Fibroblast of lung (primary cell): ENCODE data around the gene ERF. TPM values are rescaled to one million over a fixed set of nuclear protein-coding genes. Genes with fewer than 3 reads are reported as not detected.

ENCODE experiments used
- DNase-seq, 2 donors: peaks; one replicate each; pipeline versions ENCODE4 v3.0.0 to v3.0.0-alpha.2; 2010; ENCODE audit warnings: low read depth in 2 of 2
- H2AFZ ChIP-seq: 2 replicates; pipeline ENCODE4 v1.5.1; 2012; ENCODE audit warnings: low read length, control low read depth, inconsistent platforms
- H3K27ac ChIP-seq: 2 replicates; pipeline ENCODE4 v1.5.1; 2011; ENCODE audit warnings: low read length, control low read depth; ENCODE audit not compliant: insufficient read depth
- H3K27me3 ChIP-seq: 2 replicates; pipeline ENCODE4 v1.5.1; 2011; ENCODE audit warnings: mild to moderate bottlenecking, low read length; ENCODE audit not compliant: control insufficient read depth, insufficient read depth
- H3K36me3 ChIP-seq: 2 replicates; pipeline ENCODE4 v1.5.1; 2011; ENCODE audit warnings: low read length; ENCODE audit not compliant: control insufficient read depth, insufficient read depth
- H3K4me1 ChIP-seq: 2 replicates; pipeline ENCODE4 v1.5.1; 2011; ENCODE audit warnings: low read length; ENCODE audit not compliant: control insufficient read depth, insufficient read depth; ENCODE audit errors: extremely low read depth
- H3K4me2 ChIP-seq: 2 replicates; pipeline ENCODE4 v1.5.1; 2011; ENCODE audit warnings: low read length, control low read depth; ENCODE audit not compliant: insufficient read depth; ENCODE audit errors: extremely low read depth
- H3K4me3 ChIP-seq, 4 experiments: fragments of 200-600 bp in 1 of 4; sonication (generic) in 1 of 4; replicated peaks in 1 of 4; 2 replicates each; pipeline ENCODE4 v1.5.1; 2011 to 2016; ENCODE audit warnings: low read length in 4 of 4, low read depth in 3 of 4, mild to moderate bottlenecking in 3 of 4, control low read depth in 2 of 4, inconsistent platforms in 1 of 4, mixed read lengths in 1 of 4; ENCODE audit not compliant: insufficient read depth in 1 of 4; ENCODE audit errors: control extremely low read depth in 1 of 4
- H3K79me2 ChIP-seq: 2 replicates; pipeline ENCODE4 v1.5.1; 2012; ENCODE audit warnings: mild to moderate bottlenecking, low read length, inconsistent platforms; ENCODE audit not compliant: control insufficient read depth, insufficient read depth
- H3K9ac ChIP-seq: 2 replicates; pipeline ENCODE4 v1.5.1; 2011; ENCODE audit warnings: mild to moderate bottlenecking, low read length, control low read depth; ENCODE audit not compliant: insufficient read depth
- H3K9me3 ChIP-seq: 2 replicates; pipeline ENCODE4 v1.5.1; 2012; ENCODE audit warnings: low read depth, low read length; ENCODE audit not compliant: control insufficient read depth, insufficient read depth
- H4K20me1 ChIP-seq: 2 replicates; pipeline ENCODE4 v1.5.1; 2011; ENCODE audit warnings: low read length; ENCODE audit not compliant: control insufficient read depth, insufficient read depth; ENCODE audit errors: extremely low read depth
- EZH2 ChIP-seq: IDR thresholded peaks from 2 replicates; pipeline ENCODE4 v1.5.1; 2012; ENCODE audit warnings: low read length, control low read depth, mild to moderate bottlenecking; ENCODE audit errors: missing control alignments
- polyA plus RNA-seq, 2 donors: library from polyadenylated mRNA; depleted of rRNA in 1 of 2; stranded (reverse) in 1 of 2; unstranded in 1 of 2; fragments of >200 nt; gene quantifications; 2 replicates each; pipeline ENCODE4 v1.2.1, GENCODE V29; 2011 to 2012; ENCODE audit warnings: missing spikeins in 1 of 2
- total RNA-seq: library from RNA; depleted of rRNA; stranded (reverse); fragments of >200 nt; gene quantifications from 2 replicates; pipeline ENCODE4 v1.2.1, GENCODE V29; 2014
- TF ChIP-seq, protein P1 (sequence below), 2 donors: IDR thresholded peaks in 1 of 2; conservative IDR thresholded peaks in 1 of 2; 1 replicate in 1 of 2; 2 replicates in 1 of 2; pipeline ENCODE4 v1.5.1; 2011 to 2012; ENCODE audit warnings: low read length in 2 of 2, control low read depth in 1 of 2, inconsistent platforms in 1 of 2, low read depth in 1 of 2, mild to moderate bottlenecking in 1 of 2

ERF gene
- total and polyA plus RNA-seq, 2 donors (not counting 1 experiment from before 2014, with no cell fraction given), result 13.2 to 36.3 TPM

DNA sequence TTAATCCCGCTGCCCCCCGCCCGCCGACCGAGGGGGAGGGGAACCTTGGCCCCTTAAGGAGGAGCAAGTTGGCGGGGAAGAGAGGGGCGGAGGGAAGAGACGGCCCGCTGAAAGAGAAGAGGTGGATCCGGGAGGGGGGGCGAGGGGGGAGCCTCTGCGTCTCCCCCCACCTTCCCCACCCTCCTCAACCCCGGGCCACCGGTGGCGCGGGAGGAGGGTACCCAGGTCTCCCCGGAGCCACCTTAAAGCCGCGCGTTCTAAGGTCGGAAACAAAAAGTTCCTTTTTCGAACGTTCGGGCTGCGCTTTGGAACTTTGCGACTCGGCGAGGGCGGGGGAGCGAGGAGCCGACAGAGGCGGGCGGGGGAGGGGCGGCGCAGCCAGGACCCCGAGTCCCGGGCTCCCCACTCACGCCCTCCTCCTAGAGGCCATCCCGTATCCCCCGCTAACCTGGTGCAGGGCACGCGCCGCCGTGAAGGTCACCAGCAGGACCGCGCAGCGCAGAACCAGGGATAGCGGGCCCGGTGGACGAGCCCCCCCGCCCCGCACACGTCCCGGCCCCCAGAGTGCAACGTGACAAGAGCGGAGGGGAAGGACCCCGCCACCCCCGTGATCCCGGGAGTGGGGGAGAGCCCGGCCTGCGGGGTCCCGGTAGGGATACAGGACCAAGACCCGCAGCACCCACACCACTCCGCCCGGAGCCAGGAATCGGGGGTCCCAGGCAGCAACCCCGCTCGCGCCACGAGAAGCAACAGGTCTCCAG, 659 bp downstream of the ERF start:
- no peak for TF ChIP-seq EZH2
- TF ChIP-seq, protein P1, sequence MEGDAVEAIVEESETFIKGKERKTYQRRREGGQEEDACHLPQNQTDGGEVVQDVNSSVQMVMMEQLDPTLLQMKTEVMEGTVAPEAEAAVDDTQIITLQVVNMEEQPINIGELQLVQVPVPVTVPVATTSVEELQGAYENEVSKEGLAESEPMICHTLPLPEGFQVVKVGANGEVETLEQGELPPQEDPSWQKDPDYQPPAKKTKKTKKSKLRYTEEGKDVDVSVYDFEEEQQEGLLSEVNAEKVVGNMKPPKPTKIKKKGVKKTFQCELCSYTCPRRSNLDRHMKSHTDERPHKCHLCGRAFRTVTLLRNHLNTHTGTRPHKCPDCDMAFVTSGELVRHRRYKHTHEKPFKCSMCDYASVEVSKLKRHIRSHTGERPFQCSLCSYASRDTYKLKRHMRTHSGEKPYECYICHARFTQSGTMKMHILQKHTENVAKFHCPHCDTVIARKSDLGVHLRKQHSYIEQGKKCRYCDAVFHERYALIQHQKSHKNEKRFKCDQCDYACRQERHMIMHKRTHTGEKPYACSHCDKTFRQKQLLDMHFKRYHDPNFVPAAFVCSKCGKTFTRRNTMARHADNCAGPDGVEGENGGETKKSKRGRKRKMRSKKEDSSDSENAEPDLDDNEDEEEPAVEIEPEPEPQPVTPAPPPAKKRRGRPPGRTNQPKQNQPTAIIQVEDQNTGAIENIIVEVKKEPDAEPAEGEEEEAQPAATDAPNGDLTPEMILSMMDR (conservative IDR thresholded peaks at IDR 0.05 in 1 of 2, IDR thresholded peaks at IDR 0.05 in 1 of 2; ENCODE audit: low read depth in 1 of 2, low read length in 2 of 2), result no peak
- Histone ChIP-seq H2AFZ (no peak overlapping the region), H3K27me3 (no peaks in the 10 kb centered on the region), H3K27ac (peak overlapping the region; percentile 93), H4K20me1 (no peaks in the 10 kb centered on the region), H3K4me3 (peak overlapping the region; percentile 84 to 98 (median 92)), H3K9me3 (no peaks in the 10 kb centered on the region), H3K9ac (peak overlapping the region; percentile 95), H3K4me1 (peaks cover 23% of the 10 kb centered on the region), H3K4me2 (no peak overlapping the region), H3K79me2 (peaks cover 52% of the 10 kb centered on the region), H3K36me3 (peaks cover 8% of the 10 kb centered on the region)
- peak; percentile 57 to 60 for DNase-seq

DNA sequence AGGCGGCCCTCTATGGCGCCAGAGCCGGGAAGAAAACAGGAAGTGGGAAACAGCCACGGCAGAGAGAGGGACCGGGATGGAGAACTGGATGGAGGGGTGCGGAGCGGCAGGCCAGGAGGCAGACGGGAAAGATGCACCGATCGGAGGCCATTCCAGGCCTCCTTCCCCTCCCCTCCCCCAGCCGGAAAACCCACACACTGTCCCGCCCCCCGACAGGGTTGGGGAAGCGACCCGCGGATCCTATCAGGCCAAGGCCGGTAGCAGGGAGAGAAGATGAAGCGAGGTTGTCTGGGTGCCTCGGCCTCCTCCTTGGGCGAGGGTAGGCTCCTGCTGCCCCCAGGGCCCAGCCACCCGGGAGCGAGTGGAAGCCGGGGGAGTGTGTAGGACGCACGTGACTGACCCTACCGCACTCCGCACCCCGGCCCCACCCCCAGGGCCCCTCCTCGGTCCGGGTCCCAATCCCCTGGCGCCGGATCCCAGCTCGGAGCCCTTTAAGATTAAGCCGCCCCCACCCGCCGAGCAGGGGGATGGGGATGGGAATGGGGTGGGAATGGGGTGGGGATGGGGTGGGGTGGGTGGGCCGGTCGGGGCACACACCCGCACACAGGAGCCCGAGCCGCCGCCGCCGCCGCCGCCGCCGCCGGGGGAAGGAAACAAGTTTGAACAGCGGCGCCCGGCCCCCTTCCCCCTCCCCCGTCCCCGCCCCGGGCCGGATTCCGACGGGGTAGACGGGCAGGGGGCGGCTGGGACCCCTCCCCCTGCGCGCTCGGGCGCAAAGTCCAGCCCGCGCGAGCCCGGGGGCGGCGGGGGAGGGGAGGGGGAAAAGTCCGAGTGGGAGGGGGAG, 1.5 kb downstream of the ERF start:
- Histone ChIP-seq H3K27ac (peak overlapping the region; percentile 93), H3K4me3 (peak overlapping the region; percentile 84 to 98 (median 92)), H3K4me2 (peak overlapping the region; percentile 68), H3K9me3 (no peaks in the 10 kb centered on the region), H3K36me3 (peaks cover 12% of the 10 kb centered on the region), H3K4me1 (peaks cover 23% of the 10 kb centered on the region), H2AFZ (no peak overlapping the region), H3K27me3 (no peaks in the 10 kb centered on the region), H3K9ac (peak overlapping the region; percentile 95), H3K79me2 (peaks cover 59% of the 10 kb centered on the region), H4K20me1 (no peaks in the 10 kb centered on the region)
- TF ChIP-seq, protein P1 (conservative IDR thresholded peaks at IDR 0.05 in 1 of 2, IDR thresholded peaks at IDR 0.05 in 1 of 2; ENCODE audit: low read depth in 1 of 2, low read length in 2 of 2), result no peak
- no peak for TF ChIP-seq EZH2
- DNase-seq, result peak; percentile 43
